ENCODE data around the gene PEBP1.

Gene PEBP1

DNA sequence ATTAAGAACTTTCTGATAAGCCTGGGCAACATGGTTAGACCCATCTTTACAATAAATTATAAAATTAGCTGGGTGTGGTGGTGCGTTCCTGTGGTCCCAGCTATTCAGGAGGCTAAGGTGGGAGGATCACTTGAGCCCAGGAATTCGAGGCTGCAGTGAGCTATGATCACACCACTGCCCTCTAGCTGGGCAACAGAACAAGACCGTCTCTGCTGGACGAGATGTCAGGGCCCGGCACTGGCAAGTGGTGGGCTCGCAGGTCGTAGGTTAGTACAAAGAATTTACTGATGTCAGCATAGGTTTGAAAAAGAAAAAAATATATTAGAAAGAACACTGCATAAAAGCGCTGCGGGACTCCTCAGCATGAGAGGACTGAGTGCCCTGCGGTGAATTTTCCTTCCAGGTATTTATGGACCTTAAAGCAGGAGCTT, 16.5 kb upstream of the PEBP1 start:
- no peak for DNase-seq (ENCODE audit: low read depth)
- H3K4me3 ChIP-seq (replicated peaks; ENCODE audit: low read depth, low read length): no peak overlapping the region
- TF ChIP-seq, protein P1, sequence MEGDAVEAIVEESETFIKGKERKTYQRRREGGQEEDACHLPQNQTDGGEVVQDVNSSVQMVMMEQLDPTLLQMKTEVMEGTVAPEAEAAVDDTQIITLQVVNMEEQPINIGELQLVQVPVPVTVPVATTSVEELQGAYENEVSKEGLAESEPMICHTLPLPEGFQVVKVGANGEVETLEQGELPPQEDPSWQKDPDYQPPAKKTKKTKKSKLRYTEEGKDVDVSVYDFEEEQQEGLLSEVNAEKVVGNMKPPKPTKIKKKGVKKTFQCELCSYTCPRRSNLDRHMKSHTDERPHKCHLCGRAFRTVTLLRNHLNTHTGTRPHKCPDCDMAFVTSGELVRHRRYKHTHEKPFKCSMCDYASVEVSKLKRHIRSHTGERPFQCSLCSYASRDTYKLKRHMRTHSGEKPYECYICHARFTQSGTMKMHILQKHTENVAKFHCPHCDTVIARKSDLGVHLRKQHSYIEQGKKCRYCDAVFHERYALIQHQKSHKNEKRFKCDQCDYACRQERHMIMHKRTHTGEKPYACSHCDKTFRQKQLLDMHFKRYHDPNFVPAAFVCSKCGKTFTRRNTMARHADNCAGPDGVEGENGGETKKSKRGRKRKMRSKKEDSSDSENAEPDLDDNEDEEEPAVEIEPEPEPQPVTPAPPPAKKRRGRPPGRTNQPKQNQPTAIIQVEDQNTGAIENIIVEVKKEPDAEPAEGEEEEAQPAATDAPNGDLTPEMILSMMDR (IDR thresholded peaks at IDR 0.05; ENCODE audit: low read length, missing control alignments): no peak

DNA sequence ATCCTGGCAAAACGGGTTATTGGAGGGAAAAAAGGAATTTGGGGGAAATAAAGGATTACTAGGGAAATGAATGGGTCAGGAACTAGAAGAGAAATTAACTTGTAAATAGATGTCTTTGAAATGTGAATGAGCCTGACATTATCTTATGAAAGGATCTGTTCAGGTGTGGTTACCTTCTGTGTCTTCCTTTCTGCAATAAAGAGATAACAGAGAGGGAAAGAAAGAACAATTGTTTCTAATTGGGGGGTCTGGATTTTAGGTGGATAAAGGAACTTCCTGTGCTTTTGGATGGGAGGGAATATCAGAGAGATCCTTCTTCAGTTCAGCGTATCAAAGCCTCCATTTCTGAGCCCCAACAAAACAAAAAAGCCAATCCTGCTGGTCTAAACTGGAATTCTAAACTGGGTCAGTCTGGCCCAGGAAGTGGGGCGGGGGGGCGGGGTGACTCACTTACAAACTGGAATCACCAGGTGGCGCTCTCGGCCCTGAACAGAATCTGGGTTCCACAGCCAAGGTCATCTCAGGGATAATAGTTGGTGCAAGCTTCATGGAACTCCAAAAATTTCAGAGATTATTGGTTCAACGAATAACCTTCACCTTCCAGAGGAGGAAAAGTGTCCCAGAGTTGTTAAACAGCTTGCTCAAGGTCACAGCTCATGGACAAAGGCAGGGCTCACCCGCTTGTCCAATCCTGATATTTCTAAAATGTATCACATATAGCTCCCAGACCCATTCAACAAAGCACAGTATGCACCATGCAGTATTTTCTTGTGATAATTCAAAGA, 15.2 kb upstream of the PEBP1 start:
- TF ChIP-seq, protein P1 (IDR thresholded peaks at IDR 0.05; ENCODE audit: low read length, missing control alignments): peak; percentile 47
- peak; percentile 75 for DNase-seq (ENCODE audit: low read depth)
- H3K4me3 ChIP-seq (replicated peaks; ENCODE audit: low read depth, low read length): no peak overlapping the region

DNA sequence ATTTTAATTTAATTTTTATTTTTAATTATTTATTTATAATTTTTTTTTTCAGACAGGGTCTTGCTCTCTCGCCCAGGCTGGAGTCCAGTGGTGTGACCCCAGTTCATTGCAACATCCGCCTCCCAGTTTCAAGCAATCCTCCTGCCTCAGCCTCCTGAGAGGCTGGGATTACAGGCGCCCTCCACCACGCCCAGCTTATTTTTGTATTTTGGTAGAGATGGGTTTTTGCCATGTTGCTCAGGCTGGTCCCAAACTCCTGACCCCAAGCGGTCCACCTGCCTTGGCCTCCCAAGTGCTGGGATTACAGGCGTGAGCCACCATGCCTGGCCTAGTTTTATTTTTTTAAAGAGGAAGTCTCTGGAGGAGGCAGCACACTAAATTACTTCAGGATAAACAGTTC, 13.7 kb upstream of the PEBP1 start:
- TF ChIP-seq, protein P1 (IDR thresholded peaks at IDR 0.05; ENCODE audit: low read length, missing control alignments): no peak
- no peak overlapping the region for H3K4me3 ChIP-seq (replicated peaks; ENCODE audit: low read depth, low read length)
- no peak for DNase-seq (ENCODE audit: low read depth)

DNA sequence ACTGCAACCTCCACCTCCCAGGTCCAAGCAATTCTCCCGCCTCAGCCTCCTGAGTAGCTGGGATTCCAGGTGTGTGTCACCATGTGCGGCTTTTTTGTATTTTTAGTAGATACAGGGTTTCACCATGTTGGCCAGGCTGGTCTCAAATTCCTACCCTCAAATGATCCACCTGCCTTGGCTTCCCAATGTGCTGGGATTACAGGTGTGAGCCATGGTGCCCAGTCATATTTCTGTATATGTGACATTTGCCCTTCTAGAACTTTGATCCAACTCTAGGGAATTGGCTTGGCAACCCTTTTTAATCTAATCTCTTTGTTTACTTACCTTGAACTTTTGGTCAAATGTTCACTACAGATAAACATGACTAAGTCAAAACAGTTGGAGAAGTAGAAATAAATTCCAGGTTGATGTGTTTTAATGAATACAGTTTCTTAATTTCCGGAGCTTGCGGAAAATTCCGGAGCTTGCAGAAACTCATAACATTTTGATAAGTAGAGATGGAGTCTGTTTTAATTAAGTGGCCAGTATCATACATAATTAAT, 11.5 kb upstream of the PEBP1 start:
- H3K4me3 ChIP-seq (replicated peaks; ENCODE audit: low read depth, low read length): no peak overlapping the region
- TF ChIP-seq, protein P1 (IDR thresholded peaks at IDR 0.05; ENCODE audit: low read length, missing control alignments): no peak
- DNase-seq (ENCODE audit: low read depth): no peak

DNA sequence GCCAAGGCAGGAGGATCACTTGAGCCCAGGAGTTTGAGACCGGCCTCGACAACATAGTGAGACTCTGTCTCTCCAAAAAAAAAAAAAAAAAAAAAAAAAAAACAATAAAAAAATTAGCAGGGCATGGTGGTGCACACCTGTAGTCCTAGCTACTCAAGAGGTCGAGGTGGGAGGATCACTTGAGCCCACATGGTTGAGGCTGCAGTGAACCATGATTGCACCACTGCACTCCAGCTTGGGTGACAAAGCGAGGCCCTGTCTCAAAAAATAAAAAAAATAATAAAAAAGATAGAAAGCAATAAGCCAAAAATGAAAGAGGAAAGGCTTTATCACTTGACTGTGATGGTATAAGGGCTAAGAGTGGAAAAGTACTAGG, 10.2 kb upstream of the PEBP1 start:
- no peak for DNase-seq (ENCODE audit: low read depth)
- TF ChIP-seq, protein P1 (IDR thresholded peaks at IDR 0.05; ENCODE audit: low read length, missing control alignments): no peak

DNA sequence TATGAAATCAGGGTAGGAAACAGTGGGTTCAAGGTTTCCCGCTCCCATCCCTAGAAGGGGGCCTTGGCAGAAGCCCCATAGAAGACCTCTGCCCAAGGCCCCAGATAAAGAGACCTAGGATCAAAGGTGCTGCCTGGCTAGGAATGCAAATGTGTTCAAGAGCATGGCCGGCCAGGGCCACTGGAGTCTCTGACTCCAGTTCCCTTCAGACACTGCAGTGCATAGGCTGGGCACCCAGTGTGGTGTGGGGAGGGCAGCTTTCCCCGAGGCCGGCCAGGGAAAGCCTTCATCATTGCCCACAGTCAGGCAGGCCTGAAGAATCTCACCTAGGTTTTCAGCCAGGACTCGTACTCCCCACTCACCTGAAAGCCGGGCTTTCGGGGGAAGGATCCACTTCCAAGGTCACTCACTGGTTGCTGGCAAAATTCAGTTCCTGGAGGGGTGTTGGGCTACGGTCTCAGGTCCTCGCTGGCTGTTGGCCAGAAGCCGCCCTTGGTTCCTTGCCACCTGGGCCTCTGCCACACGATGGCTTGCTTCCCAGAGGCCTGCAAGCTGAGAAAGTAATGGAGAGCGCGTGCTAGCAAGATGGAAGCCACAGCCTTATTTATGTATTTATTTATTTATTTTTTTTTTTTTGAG, 9.7 kb upstream of the PEBP1 start:
- no peak for DNase-seq (ENCODE audit: low read depth)
- TF ChIP-seq, protein P1 (IDR thresholded peaks at IDR 0.05; ENCODE audit: low read length, missing control alignments): no peak
- no peak overlapping the region for H3K4me3 ChIP-seq (replicated peaks; ENCODE audit: low read depth, low read length)

More for the DNA sequence above, 10.2 kb upstream of the PEBP1 start:
- no peak overlapping the region for H3K4me3 ChIP-seq (replicated peaks; ENCODE audit: low read depth, low read length)

Measured in fibroblast of pulmonary artery (primary cell).